Panc1 (cell line): ENCODE data around the gene EEF2K. TPM values are rescaled to one million over a fixed set of nuclear protein-coding genes. Genes with fewer than 3 reads are reported as not detected.

Experiments used
- ATAC-seq: fragments of 200-7000 bp; cut with Tn5 transposase; 2 replicates; pipeline ENCODE4 v1.9.1; 2020; ENCODE audit warnings: mild to moderate bottlenecking, moderate library complexity
- BruUV-seq: library from RNA; stranded (reverse); fragments of 400-500 nt; replicated peaks from 2 replicates; lab custom pipeline; 2021; lab: Mats Ljungman, UMichigan
- CTCF ChIA-PET: fragments of 300-600 bp; sonication (Branson Sonifier 250); formaldehyde crosslinking; loops from one replicate; lab custom pipeline; 2022; ENCODE audit warnings: antibody characterized with exemption; lab: Charles Lee
- POLR2A ChIA-PET: fragments of 300-600 bp; sonication (Branson Sonifier 250); formaldehyde crosslinking; loops from one replicate; lab custom pipeline; 2022; ENCODE audit warnings: antibody characterized with exemption; lab: Charles Lee
- DNase-seq: peaks from one replicate; pipeline ENCODE4 v3.0.0-alpha.2; 2010; ENCODE audit warnings: low read depth, low spot score
- H3K27ac ChIP-seq: 2 replicates; pipeline ENCODE4 v1.5.1; 2011; ENCODE audit warnings: mild to moderate bottlenecking, low read length, inconsistent platforms
- H3K27me3 ChIP-seq: fragments of 200-500 bp; sonication (Bioruptor generic); 2 replicates; pipeline ENCODE4 v1.6.0; 2014; ENCODE audit warnings: low read length, inconsistent platforms; ENCODE audit not compliant: control insufficient read depth, insufficient read depth
- H3K36me3 ChIP-seq: fragments of 200-500 bp; sonication (Bioruptor generic); 2 replicates; pipeline ENCODE4 v1.5.1; 2014; ENCODE audit warnings: inconsistent platforms, mild to moderate bottlenecking, low read length, moderate library complexity; ENCODE audit not compliant: control insufficient read depth, insufficient read depth
- H3K4me1 ChIP-seq: 2 replicates; pipeline ENCODE4 v1.5.1; 2011; ENCODE audit warnings: inconsistent platforms, mild to moderate bottlenecking, low read length, moderate library complexity; ENCODE audit not compliant: control insufficient read depth, insufficient read depth
- H3K4me3 ChIP-seq, 2 experiments: 2 replicates each; pipeline ENCODE4 v1.5.1; 2011 to 2012; ENCODE audit warnings: low read depth in 2 of 2, low read length in 2 of 2, mild to moderate bottlenecking in 2 of 2, inconsistent platforms in 1 of 2, moderate library complexity in 1 of 2
- H3K9me3 ChIP-seq: fragments of 200-500 bp; sonication (Bioruptor generic); 2 replicates; pipeline ENCODE4 v1.5.1; 2014; ENCODE audit warnings: low read depth, mild to moderate bottlenecking, inconsistent platforms, low read length, moderate library complexity; ENCODE audit not compliant: control insufficient read depth, insufficient read depth
- POLR2AphosphoS5 ChIP-seq: IDR thresholded peaks from 2 replicates; pipeline ENCODE4 v1.6.1; 2012; ENCODE audit warnings: mild to moderate bottlenecking, low read depth, low read length, moderate library complexity
- SIN3A ChIP-seq: IDR thresholded peaks from 2 replicates; pipeline ENCODE4 v1.6.1; 2012; ENCODE audit warnings: low read depth, mild to moderate bottlenecking, low read length, moderate library complexity, borderline replicate concordance; ENCODE audit not compliant: insufficient read depth
- TCF7L2 ChIP-seq: IDR thresholded peaks from 2 replicates; pipeline ENCODE4 v1.6.1; 2011; ENCODE audit warnings: mild to moderate bottlenecking, low read depth, low read length, inconsistent platforms
- in situ Hi-C: cut with HindIII; loops from 2 replicates; pipeline ENCODE4 v1.10.0; 2016; ENCODE audit warnings: low sequenced_read_pairs, low pct_unique_long_range_greater_than_20kb
- intact Hi-C: fragments of 100-400 bp; cut with micrococcal nuclease; formaldehyde crosslinking; loops from one replicate; pipeline ENCODE4 v1.10.0; 2022; ENCODE audit not compliant: unreplicated experiment
- total RNA-seq: library from RNA; stranded (reverse); gene quantifications from one replicate; pipeline ENCODE4 v1.2.1, GENCODE V29; 2021; ENCODE audit not compliant: unreplicated experiment
- TF ChIP-seq, protein P1 (sequence below): fragments of 450-650 bp; IDR thresholded peaks from 2 replicates; pipeline ENCODE4 v1.5.1; 2017; ENCODE audit warnings: mild to moderate bottlenecking
- TF ChIP-seq, protein P2 (sequence below), 2 experiments: IDR thresholded peaks; 2 replicates each; pipeline ENCODE4 v1.6.1; 2011 to 2012; ENCODE audit warnings: low read depth in 2 of 2, control low read depth in 1 of 2, low read length in 1 of 2, mild to moderate bottlenecking in 1 of 2, moderate library complexity in 1 of 2; ENCODE audit not compliant: insufficient read depth in 1 of 2

Gene EEF2K
- total RNA-seq, 1 experiment from 2014 or later = 15.0 TPM

DNA sequence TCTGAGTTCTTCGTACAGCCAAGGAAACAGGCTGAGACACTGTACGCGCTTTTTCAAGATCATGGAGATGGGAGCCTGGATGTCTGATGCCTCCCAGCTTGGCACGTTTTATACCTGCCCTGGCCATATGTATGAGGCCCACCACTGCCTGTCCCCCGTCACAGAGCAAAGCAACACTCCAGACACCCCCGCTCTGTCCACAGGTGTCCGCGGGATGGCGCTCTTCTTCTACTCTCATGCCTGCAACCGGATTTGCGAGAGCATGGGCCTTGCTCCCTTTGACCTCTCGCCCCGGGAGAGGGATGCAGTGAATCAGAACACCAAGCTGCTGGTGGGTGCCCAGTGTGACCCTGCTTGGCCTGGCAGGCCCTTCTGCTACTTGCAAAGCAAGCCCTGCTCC, 51.4 kb downstream of the EEF2K start:
- no peak overlapping the region for H3K27ac ChIP-seq
- ChIA-PET CTCF (no interaction called here), POLR2A (no interaction called here)
- intact Hi-C loops (no loop called here), in situ Hi-C loops (no loop called here)
- peaks cover 7% of the 10 kb centered on the region; the same call in 1 of the 2 replicates for H3K36me3 ChIP-seq
- H3K4me3 ChIP-seq = no peak overlapping the region
- no peak for TF ChIP-seq SIN3A
- TF ChIP-seq TCF7L2 = no peak
- TF ChIP-seq, protein P1, sequence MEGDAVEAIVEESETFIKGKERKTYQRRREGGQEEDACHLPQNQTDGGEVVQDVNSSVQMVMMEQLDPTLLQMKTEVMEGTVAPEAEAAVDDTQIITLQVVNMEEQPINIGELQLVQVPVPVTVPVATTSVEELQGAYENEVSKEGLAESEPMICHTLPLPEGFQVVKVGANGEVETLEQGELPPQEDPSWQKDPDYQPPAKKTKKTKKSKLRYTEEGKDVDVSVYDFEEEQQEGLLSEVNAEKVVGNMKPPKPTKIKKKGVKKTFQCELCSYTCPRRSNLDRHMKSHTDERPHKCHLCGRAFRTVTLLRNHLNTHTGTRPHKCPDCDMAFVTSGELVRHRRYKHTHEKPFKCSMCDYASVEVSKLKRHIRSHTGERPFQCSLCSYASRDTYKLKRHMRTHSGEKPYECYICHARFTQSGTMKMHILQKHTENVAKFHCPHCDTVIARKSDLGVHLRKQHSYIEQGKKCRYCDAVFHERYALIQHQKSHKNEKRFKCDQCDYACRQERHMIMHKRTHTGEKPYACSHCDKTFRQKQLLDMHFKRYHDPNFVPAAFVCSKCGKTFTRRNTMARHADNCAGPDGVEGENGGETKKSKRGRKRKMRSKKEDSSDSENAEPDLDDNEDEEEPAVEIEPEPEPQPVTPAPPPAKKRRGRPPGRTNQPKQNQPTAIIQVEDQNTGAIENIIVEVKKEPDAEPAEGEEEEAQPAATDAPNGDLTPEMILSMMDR = no peak
- TF ChIP-seq POLR2AphosphoS5 = no peak
- TF ChIP-seq, protein P2, sequence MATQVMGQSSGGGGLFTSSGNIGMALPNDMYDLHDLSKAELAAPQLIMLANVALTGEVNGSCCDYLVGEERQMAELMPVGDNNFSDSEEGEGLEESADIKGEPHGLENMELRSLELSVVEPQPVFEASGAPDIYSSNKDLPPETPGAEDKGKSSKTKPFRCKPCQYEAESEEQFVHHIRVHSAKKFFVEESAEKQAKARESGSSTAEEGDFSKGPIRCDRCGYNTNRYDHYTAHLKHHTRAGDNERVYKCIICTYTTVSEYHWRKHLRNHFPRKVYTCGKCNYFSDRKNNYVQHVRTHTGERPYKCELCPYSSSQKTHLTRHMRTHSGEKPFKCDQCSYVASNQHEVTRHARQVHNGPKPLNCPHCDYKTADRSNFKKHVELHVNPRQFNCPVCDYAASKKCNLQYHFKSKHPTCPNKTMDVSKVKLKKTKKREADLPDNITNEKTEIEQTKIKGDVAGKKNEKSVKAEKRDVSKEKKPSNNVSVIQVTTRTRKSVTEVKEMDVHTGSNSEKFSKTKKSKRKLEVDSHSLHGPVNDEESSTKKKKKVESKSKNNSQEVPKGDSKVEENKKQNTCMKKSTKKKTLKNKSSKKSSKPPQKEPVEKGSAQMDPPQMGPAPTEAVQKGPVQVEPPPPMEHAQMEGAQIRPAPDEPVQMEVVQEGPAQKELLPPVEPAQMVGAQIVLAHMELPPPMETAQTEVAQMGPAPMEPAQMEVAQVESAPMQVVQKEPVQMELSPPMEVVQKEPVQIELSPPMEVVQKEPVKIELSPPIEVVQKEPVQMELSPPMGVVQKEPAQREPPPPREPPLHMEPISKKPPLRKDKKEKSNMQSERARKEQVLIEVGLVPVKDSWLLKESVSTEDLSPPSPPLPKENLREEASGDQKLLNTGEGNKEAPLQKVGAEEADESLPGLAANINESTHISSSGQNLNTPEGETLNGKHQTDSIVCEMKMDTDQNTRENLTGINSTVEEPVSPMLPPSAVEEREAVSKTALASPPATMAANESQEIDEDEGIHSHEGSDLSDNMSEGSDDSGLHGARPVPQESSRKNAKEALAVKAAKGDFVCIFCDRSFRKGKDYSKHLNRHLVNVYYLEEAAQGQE (IDR thresholded peaks at IDR 0.05; ENCODE audit: insufficient read depth in 1 of 2, low read depth in 2 of 2, low read length in 1 of 2) = no peak
- H3K4me1 ChIP-seq = no peaks in the 10 kb centered on the region
- DNase-seq (no peak), ATAC-seq (no peak)
- H3K9me3 ChIP-seq = peaks cover 4% of the 10 kb centered on the region; the same call in 1 of the 2 replicates
- no TSS peak for BruUV-seq
- H3K27me3 ChIP-seq = no peaks in the 10 kb centered on the region

DNA sequence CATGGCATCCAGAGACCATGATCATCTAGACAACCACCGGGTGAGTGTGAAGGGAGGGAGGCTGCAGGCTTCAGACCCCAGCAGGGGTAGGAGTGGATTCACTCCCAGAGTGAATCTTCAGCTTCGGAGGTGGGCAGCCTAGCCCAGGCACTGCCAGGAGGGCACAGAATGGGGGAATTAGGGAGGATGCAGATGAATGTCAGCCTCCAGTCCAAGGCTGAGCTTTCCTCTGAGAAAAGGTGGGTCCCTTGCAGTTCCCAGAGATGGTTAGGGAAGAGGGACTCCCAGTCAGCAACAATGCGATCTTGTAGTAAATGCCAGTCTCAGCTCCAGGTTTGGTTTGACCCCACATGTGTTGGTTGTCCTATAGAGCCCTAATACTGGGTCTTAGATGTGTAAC, 54.4 kb downstream of the EEF2K start:
- Histone ChIP-seq H3K4me3 (no peak overlapping the region), H3K27me3 (no peaks in the 10 kb centered on the region), H3K27ac (no peak overlapping the region), H3K36me3 (peaks cover 7% of the 10 kb centered on the region; the same call in 1 of the 2 replicates), H3K9me3 (peaks cover 4% of the 10 kb centered on the region; the same call in 1 of the 2 replicates), H3K4me1 (no peaks in the 10 kb centered on the region)
- no peak for TF ChIP-seq POLR2AphosphoS5
- TF ChIP-seq SIN3A = no peak
- no peak for TF ChIP-seq TCF7L2
- TF ChIP-seq, protein P1 = no peak
- ATAC-seq = no peak
- no TSS peak for BruUV-seq
- in situ Hi-C loops = no loop called here
- ChIA-PET CTCF (no interaction called here), POLR2A (no interaction called here)
- intact Hi-C loops = no loop called here
- no peak for DNase-seq
